Measurements from ENCODE around the gene TMPRSS11F.

The TMPRSS11F gene

DNA sequence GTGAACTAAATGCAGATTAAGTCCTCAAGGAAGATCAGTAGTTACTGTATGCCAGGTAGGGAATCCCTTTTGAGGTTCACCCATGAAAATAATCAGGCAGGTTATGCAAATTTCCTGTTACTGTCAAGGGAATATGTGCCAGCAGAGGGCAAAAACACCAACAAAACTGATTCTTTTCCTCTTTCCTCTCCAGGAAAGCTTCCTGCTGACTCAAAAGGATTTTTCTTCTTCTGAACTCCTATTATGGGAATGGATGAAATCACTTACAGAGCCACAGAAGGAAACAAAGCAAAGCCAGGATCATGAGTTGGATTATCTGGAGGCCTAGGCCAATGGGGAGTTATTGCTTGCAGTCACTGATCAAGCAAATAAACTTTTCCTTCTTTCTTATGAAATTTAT lies 49.7 kb downstream of the TMPRSS11F start:
- H3K4me1 ChIP-seq (ENCODE audit: control insufficient read depth, insufficient read depth, low read length, poor library complexity, severe bottlenecking): no peaks in the 10 kb centered on the region
- no peak overlapping the region for H3K27ac ChIP-seq (ENCODE audit: low read depth, low read length, severe bottlenecking)
- H3K4me3 ChIP-seq (ENCODE audit: extremely low read depth, insufficient read depth, low read length, poor library complexity, severe bottlenecking): no peak overlapping the region
- no peaks in the 10 kb centered on the region for H3K36me3 ChIP-seq (ENCODE audit: control insufficient read depth, insufficient read depth, low read length)
- no peaks in the 10 kb centered on the region for H3K9me3 ChIP-seq (ENCODE audit: control insufficient read depth, low read length)

DNA sequence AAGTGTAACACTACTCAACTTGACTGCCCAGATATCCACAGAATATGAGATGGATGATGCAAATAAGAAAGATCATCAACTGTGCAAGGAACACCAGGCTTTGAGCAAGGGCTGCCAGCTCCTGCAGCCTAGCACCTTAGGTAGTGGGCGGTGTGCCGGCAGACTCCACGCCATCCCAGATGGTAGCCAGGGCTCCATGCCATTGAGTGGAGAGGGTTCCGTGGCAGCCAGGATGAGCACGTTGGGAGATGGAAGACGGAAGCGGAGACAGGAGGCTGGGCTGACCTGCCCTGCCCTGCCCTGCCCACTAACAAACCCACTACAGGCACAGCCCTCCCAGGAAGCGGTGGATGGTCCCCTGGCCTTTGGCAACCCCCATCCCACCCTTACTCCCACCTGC lies 51.9 kb downstream of the TMPRSS11F start:
- H3K4me1 ChIP-seq (ENCODE audit: control insufficient read depth, insufficient read depth, low read length, poor library complexity, severe bottlenecking): no peaks in the 10 kb centered on the region
- WGBS, 2 experiments (ENCODE audit: insufficient coverage in 2 of 2): 91 to 100% methylated on average over 4 to 8 of the region's 8 CpGs
- no peak overlapping the region for H3K4me3 ChIP-seq (ENCODE audit: extremely low read depth, insufficient read depth, low read length, poor library complexity, severe bottlenecking)

DNA sequence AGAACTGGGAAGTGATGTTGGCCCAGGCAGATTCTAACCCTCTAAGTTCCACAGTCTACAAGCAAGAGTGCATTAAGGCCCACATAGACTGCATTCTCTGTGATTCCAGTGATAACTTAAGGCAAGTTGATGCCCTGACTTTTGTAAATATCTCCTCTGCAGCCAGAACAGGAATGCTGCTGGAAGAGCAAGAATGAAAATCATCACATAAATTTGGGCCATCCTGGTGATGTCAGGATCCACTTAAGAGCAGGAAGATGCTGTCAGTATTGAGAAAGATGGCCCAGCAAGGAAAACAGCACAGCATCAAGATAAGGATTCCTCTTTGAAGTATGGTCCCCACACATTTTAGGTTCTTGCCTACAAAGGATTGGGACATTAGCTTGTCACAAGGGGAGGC lies 52.4 kb downstream of the TMPRSS11F start:
- no peak overlapping the region for H3K4me3 ChIP-seq (ENCODE audit: extremely low read depth, insufficient read depth, low read length, poor library complexity, severe bottlenecking)
- H3K9me3 ChIP-seq (ENCODE audit: control insufficient read depth, low read length): no peaks in the 10 kb centered on the region
- H3K27ac ChIP-seq (ENCODE audit: low read depth, low read length, severe bottlenecking): no peak overlapping the region

More for the DNA sequence above, 51.9 kb downstream of the TMPRSS11F start:
- Histone ChIP-seq H3K36me3 (ENCODE audit: control insufficient read depth, insufficient read depth, low read length) (no peaks in the 10 kb centered on the region), H3K9me3 (ENCODE audit: control insufficient read depth, low read length) (no peaks in the 10 kb centered on the region), H3K27ac (ENCODE audit: low read depth, low read length, severe bottlenecking) (no peak overlapping the region)

DNA sequence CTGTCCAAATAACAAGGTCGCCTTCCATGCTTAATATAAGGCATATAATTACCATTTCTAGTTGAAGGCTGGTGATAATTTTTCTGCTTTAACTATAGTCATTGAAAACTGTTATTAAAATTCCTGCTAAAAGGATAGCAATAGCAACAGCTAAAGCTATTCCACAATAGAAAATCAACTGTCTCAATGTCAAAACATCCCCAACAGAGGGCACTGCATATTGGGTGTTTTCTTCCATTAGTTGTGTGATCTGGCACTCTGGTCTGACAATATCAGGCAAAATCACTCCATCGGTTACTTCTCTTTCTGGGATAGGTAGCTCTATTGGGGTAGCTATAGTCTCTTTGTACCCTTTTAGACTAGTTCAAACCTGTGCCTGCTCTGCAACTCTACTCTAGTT lies 53.5 kb downstream of the TMPRSS11F start:
- WGBS, 2 experiments (ENCODE audit: insufficient coverage in 2 of 2): no CpG with 5 or more reads among the region's 2 CpGs
- no peak overlapping the region for H3K27ac ChIP-seq (ENCODE audit: low read depth, low read length, severe bottlenecking)
- no peak overlapping the region for H3K4me3 ChIP-seq (ENCODE audit: extremely low read depth, insufficient read depth, low read length, poor library complexity, severe bottlenecking)

More for the DNA sequence above, 52.4 kb downstream of the TMPRSS11F start:
- Histone ChIP-seq H3K4me1 (ENCODE audit: control insufficient read depth, insufficient read depth, low read length, poor library complexity, severe bottlenecking) (no peaks in the 10 kb centered on the region), H3K36me3 (ENCODE audit: control insufficient read depth, insufficient read depth, low read length) (no peaks in the 10 kb centered on the region)

DNA sequence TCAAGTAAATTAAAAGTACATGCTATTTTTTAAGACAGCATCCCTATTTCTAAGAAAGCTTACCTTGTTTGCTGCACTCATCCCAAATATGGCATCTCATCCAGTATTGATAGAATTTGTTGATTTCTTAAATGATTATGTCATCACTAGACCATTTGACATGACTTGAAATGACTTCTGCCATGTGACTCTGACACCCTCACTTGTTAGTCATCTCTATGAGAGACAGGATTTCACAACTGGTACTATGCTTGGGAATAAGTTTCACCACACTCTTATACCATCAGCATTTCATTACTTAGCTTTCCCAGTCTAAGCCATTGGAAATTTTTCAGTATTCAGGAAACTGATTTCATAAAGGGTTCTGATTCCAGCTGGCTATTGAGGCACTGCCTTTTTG lies 55.3 kb downstream of the TMPRSS11F start:
- H3K27ac ChIP-seq (ENCODE audit: low read depth, low read length, severe bottlenecking): no peak overlapping the region
- H3K4me1 ChIP-seq (ENCODE audit: control insufficient read depth, insufficient read depth, low read length, poor library complexity, severe bottlenecking): no peaks in the 10 kb centered on the region
- no peaks in the 10 kb centered on the region for H3K36me3 ChIP-seq (ENCODE audit: control insufficient read depth, insufficient read depth, low read length)
- no peaks in the 10 kb centered on the region for H3K9me3 ChIP-seq (ENCODE audit: control insufficient read depth, low read length)
- H3K4me3 ChIP-seq (ENCODE audit: extremely low read depth, insufficient read depth, low read length, poor library complexity, severe bottlenecking): no peak overlapping the region

More for the DNA sequence above, 53.5 kb downstream of the TMPRSS11F start:
- H3K4me1 ChIP-seq (ENCODE audit: control insufficient read depth, insufficient read depth, low read length, poor library complexity, severe bottlenecking): no peaks in the 10 kb centered on the region
- no peaks in the 10 kb centered on the region for H3K36me3 ChIP-seq (ENCODE audit: control insufficient read depth, insufficient read depth, low read length)
- H3K9me3 ChIP-seq (ENCODE audit: control insufficient read depth, low read length): no peaks in the 10 kb centered on the region

DNA sequence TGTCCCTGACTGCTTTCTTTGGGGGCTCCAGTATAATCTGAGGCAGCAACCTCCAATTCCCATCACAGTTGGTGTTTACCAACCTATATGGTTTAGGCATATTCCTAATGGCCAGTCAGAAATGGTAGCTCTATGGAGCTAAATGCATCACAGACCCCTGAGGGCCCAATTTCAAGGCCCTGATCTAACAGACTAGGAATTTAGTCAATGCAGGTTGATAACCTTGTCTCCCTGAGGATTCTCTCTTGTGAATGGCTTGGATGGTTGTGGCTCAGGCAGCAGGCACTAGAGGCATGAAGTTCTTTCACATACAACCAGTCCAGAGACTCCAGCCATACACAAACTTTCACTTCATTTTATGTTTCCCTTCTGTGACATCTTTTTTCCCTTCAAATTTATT lies 59.4 kb downstream of the TMPRSS11F start:
- no peak overlapping the region for H3K4me3 ChIP-seq (ENCODE audit: extremely low read depth, insufficient read depth, low read length, poor library complexity, severe bottlenecking)

DNA sequence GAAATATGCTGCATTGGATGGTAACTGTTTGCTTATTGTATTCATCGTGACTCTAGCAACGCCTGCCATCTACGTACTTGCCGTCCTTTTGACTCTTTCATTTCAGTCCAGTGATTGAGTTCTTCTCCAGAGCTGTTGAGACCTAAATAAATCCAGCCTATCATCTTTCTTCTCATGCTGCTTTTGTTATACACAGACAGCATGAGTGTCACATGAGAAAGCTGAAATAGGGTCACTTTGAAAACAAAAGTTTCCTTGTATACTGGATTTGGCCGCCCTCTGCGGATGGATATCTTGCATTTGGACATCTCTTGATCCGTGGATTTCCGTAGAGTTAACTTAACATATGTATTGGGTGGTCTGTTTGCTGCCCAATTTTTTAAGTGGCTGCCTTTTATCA lies 67.2 kb downstream of the TMPRSS11F start:
- no peak overlapping the region for H3K27ac ChIP-seq (ENCODE audit: low read depth, low read length, severe bottlenecking)
- WGBS, 2 experiments (ENCODE audit: insufficient coverage in 2 of 2): 92% methylated on average over 8 of the region's 8 CpGs
- no peak overlapping the region for H3K4me3 ChIP-seq (ENCODE audit: extremely low read depth, insufficient read depth, low read length, poor library complexity, severe bottlenecking)
- H3K4me1 ChIP-seq (ENCODE audit: control insufficient read depth, insufficient read depth, low read length, poor library complexity, severe bottlenecking): no peaks in the 10 kb centered on the region
- H3K36me3 ChIP-seq (ENCODE audit: control insufficient read depth, insufficient read depth, low read length): no peaks in the 10 kb centered on the region
- H3K9me3 ChIP-seq (ENCODE audit: control insufficient read depth, low read length): no peaks in the 10 kb centered on the region

More for the DNA sequence above, 59.4 kb downstream of the TMPRSS11F start:
- Histone ChIP-seq H3K36me3 (ENCODE audit: control insufficient read depth, insufficient read depth, low read length) (no peaks in the 10 kb centered on the region), H3K4me1 (ENCODE audit: control insufficient read depth, insufficient read depth, low read length, poor library complexity, severe bottlenecking) (peaks cover 3% of the 10 kb centered on the region), H3K27ac (ENCODE audit: low read depth, low read length, severe bottlenecking) (no peak overlapping the region), H3K9me3 (ENCODE audit: control insufficient read depth, low read length) (no peaks in the 10 kb centered on the region)

DNA sequence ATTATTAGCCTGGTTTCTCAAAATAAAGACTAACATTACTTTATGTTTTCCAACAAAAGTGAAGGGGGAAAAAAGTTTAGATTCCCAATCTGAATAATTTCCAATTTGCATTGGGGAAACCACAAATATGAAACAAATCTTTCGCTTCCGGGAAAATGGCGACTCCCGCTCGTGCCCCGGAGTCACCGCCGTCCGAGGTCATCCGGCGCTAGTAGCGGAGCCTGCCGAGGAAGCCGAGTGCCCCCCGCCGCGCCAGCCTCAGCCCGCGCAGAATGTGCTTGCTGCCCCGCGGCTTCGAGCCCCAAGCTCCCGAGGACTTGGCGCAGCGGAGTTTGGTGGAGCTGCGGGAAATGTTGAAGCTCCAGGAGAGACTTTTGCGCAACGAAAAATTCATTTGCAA lies 91.4 kb downstream of the TMPRSS11F start:
- 95 to 99% methylated on average over 8 to 19 of the region's 28 CpGs for WGBS, 2 experiments (ENCODE audit: insufficient coverage in 2 of 2)
- Histone ChIP-seq H3K4me1 (ENCODE audit: control insufficient read depth, insufficient read depth, low read length, poor library complexity, severe bottlenecking) (no peaks in the 10 kb centered on the region), H3K9me3 (ENCODE audit: control insufficient read depth, low read length) (no peaks in the 10 kb centered on the region), H3K27ac (ENCODE audit: low read depth, low read length, severe bottlenecking) (no peak overlapping the region), H3K36me3 (ENCODE audit: control insufficient read depth, insufficient read depth, low read length) (no peaks in the 10 kb centered on the region), H3K4me3 (ENCODE audit: extremely low read depth, insufficient read depth, low read length, poor library complexity, severe bottlenecking) (no peak overlapping the region)

DNA sequence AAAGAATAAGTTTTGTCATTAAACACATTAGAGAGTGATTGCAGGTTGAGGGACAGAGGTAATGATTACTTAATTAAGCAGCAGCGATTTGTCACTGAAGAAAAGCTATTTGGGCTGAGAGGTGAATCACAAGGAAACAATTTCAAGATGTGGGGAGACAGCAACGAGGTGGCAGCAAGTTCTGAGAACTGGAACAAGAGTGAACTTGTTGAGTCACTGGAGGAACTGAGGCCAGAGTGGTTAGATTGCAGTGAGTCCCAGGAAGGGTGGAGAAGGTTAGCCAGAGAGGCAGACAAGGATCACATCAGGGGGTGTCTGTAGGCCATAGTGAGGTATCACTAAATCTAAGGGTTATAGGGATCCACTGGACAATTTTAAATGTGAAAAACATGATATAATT lies 108.5 kb downstream of the TMPRSS11F start:
- H3K9me3 ChIP-seq (ENCODE audit: control insufficient read depth, low read length): no peaks in the 10 kb centered on the region
- 67 to 77% methylated on average over 2 of the region's 2 CpGs for WGBS, 2 experiments (ENCODE audit: insufficient coverage in 2 of 2)
- H3K27ac ChIP-seq (ENCODE audit: low read depth, low read length, severe bottlenecking): no peak overlapping the region
- no peak overlapping the region for H3K4me3 ChIP-seq (ENCODE audit: extremely low read depth, insufficient read depth, low read length, poor library complexity, severe bottlenecking)
- no peaks in the 10 kb centered on the region for H3K4me1 ChIP-seq (ENCODE audit: control insufficient read depth, insufficient read depth, low read length, poor library complexity, severe bottlenecking)
- no peaks in the 10 kb centered on the region for H3K36me3 ChIP-seq (ENCODE audit: control insufficient read depth, insufficient read depth, low read length)

DNA sequence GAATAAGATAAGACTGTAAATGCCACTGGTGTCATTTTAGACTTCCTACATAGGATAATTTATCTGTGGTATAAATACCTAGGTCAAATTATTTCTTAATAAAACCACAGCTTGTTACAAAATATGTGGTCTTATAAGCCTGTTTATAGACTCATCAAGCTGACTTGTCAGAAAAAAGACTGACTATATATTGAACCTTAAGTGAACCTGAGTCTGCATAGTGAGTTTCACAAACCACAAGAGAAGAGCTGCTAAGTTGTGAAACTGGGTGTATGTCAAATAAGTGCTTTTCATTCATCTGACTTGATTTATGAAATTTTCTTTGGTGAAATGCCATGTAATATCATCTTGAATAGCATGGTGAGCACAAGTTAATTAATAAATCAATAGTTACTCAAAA lies 118.0 kb downstream of the TMPRSS11F start:
- Histone ChIP-seq H3K4me1 (ENCODE audit: control insufficient read depth, insufficient read depth, low read length, poor library complexity, severe bottlenecking) (no peaks in the 10 kb centered on the region), H3K9me3 (ENCODE audit: control insufficient read depth, low read length) (no peaks in the 10 kb centered on the region), H3K27ac (ENCODE audit: low read depth, low read length, severe bottlenecking) (no peak overlapping the region), H3K4me3 (ENCODE audit: extremely low read depth, insufficient read depth, low read length, poor library complexity, severe bottlenecking) (no peak overlapping the region), H3K36me3 (ENCODE audit: control insufficient read depth, insufficient read depth, low read length) (no peaks in the 10 kb centered on the region)

All from mesodermal cell (in vitro differentiated cells).